Activated B cell treated with CpG ODN at 0.5 μM for 24 hours (primary cell): ENCODE measurements around the gene CD276. TPM values are rescaled to one million over a fixed set of nuclear protein-coding genes. Genes with fewer than 3 reads are reported as not detected.
"Not testable (repeated sequence)": the region's sequence is repeated elsewhere in the genome, so short reads cannot be mapped to it uniquely, and the experiment has no call there.

ENCODE experiments used
- ATAC-seq: fragments of 200-7000 bp; cut with Tn5 transposase; one replicate; pipeline ENCODE4 v1.10.0; 2021; ENCODE audit warnings: low read depth, mild to moderate bottlenecking, moderate library complexity
- CTCF ChIA-PET: fragments of 350-600 bp; sonication (Branson Sonifier 250); formaldehyde crosslinking; loops from one replicate; lab custom pipeline; 2021; ENCODE audit warnings: antibody characterized with exemption; lab: Charles Lee
- POLR2A ChIA-PET: fragments of 350-600 bp; sonication (Branson Sonifier 250); formaldehyde crosslinking; loops from one replicate; lab custom pipeline; 2021; ENCODE audit warnings: antibody characterized with exemption; lab: Charles Lee
- DNase-seq: peaks from one replicate; pipeline ENCODE4 v3.0.0; 2022
- H3K27ac Mint-ChIP-seq: one replicate; pipeline ENCODE4 v1.8.0; 2020; ENCODE audit warnings: mixed read lengths
- H3K27me3 Mint-ChIP-seq: one replicate; pipeline ENCODE4 v1.8.0; 2021; ENCODE audit warnings: mixed read lengths
- H3K36me3 Mint-ChIP-seq: one replicate; pipeline ENCODE4 v1.8.0; 2021; ENCODE audit warnings: low read depth, mixed read lengths
- H3K4me1 Mint-ChIP-seq: one replicate; pipeline ENCODE4 v1.8.0; 2021; ENCODE audit warnings: mixed read lengths
- H3K4me3 Mint-ChIP-seq: one replicate; pipeline ENCODE4 v1.8.0; 2020; ENCODE audit warnings: mild to moderate bottlenecking, mixed read lengths
- H3K9me3 Mint-ChIP-seq: one replicate; pipeline ENCODE4 v1.8.0; 2020; ENCODE audit warnings: mixed read lengths
- intact Hi-C: fragments of 100-400 bp; cut with micrococcal nuclease; formaldehyde crosslinking; loops from one replicate; pipeline ENCODE4 v1.15.1; 2024
- total RNA-seq: library from RNA; stranded (reverse); gene quantifications from 2 replicates; pipeline ENCODE4 v1.2.3, GENCODE V29; 2022
- TF ChIP-seq, protein P1 (sequence below): fragments of 200-600 bp; IDR thresholded peaks from one replicate; pipeline ENCODE4 v1.8.0; 2022; ENCODE audit warnings: antibody characterized with exemption, mild to moderate bottlenecking

The CD276 gene
- total RNA-seq, 1 donor from 2014 or later, result 0.38 TPM

DNA sequence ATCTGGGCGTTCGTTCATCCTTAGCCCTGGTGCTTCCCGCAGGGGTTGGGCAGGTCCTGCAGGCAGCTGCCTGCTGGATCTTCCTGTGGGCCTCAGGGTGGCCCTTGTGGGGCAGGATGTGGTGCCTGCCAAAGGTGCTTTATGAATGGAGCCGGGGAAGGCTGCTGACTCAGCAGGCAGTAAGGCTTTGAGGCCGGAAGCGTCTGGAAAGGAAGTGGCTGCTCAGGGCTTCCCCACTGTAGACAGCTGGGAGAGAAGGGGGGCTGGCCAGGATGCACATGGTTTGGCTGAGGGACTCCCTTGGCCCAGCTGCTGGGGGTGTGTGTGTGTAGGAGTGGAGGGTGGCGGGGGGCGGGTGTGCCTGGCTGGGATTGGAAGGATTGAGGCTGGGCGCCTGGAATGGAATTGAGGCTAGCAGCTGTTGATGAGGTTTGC is 12.9 kb downstream of the CD276 start:
- ATAC-seq (peak; percentile 66), DNase-seq (no peak)
- Mint-ChIP-seq H3K9me3 (no peaks in the 10 kb centered on the region), H3K4me1 (peaks cover 11% of the 10 kb centered on the region), H3K36me3 (no peaks in the 10 kb centered on the region), H3K27ac (no peak overlapping the region), H3K27me3 (peaks cover 38% of the 10 kb centered on the region), H3K4me3 (no peak overlapping the region)
- intact Hi-C loops, result no loop called here
- POLR2A ChIA-PET, result interaction anchor here (0.7 to 1.4 kb wide), 2 partner anchors 61 to 391 kb away, joined by 3 read pairs; no protein-coding TSS in a partner anchor
- CTCF ChIA-PET, result interaction anchor here (1.3 kb wide), 1 partner anchor 61 kb away, joined by 3 read pairs; no protein-coding TSS in a partner anchor
- TF ChIP-seq, protein P1, sequence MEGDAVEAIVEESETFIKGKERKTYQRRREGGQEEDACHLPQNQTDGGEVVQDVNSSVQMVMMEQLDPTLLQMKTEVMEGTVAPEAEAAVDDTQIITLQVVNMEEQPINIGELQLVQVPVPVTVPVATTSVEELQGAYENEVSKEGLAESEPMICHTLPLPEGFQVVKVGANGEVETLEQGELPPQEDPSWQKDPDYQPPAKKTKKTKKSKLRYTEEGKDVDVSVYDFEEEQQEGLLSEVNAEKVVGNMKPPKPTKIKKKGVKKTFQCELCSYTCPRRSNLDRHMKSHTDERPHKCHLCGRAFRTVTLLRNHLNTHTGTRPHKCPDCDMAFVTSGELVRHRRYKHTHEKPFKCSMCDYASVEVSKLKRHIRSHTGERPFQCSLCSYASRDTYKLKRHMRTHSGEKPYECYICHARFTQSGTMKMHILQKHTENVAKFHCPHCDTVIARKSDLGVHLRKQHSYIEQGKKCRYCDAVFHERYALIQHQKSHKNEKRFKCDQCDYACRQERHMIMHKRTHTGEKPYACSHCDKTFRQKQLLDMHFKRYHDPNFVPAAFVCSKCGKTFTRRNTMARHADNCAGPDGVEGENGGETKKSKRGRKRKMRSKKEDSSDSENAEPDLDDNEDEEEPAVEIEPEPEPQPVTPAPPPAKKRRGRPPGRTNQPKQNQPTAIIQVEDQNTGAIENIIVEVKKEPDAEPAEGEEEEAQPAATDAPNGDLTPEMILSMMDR, result no peak

DNA sequence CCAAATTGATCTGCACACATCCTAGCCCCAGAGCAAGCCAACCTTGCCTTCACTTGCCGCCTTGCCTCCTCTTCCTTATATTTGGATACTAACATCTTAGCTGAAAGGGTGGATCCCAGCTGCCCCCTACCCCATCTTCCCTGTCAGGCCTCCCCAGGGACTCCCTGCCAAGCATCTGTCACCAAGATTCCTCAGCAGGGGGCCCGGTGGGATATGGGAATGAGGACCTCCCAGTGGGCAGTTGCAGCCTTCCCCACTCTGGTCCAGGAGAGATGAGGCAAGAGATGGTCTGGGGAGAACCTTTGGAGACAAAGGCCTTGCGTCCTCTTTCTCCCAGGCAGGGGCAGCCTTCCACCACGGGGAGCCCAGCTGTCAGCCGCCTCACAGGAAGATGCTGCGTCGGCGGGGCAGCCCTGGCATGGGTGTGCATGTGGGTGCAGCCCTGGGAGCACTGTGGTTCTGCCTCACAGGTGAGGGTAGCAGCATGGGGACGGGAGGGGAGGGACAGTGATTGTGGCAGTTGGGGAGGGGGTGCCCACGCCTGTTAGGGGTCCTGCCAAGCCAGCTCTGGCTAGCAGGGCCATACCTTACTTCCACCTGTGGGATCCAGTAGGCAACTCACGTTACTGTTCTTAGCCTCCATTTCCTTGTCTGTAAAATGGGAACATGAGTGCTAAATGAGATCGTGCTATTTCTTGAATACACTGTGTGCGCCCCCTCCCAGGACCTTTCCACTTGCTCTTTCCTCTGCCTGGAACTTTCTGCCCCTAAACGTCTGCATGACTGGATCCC is 15.3 kb downstream of the CD276 start:
- ChIA-PET POLR2A (interaction anchor here (1.1 kb wide), 1 partner anchor 87 kb away, joined by 6 read pairs; no protein-coding TSS in a partner anchor), CTCF (interaction anchor here (0.6 to 4.1 kb wide), 14 partner anchors 15 to 1386 kb away, joined by 3 to 42 read pairs (median 4); partner anchors contain the start of gene CD276)
- H3K4me3 Mint-ChIP-seq, result no peak overlapping the region
- no peak for DNase-seq
- no peak for ATAC-seq
- TF ChIP-seq, protein P1, result no peak
- H3K27me3 Mint-ChIP-seq, result peaks cover 28% of the 10 kb centered on the region
- H3K36me3 Mint-ChIP-seq, result no peaks in the 10 kb centered on the region
- intact Hi-C loops, result loop anchor here (1.0 kb wide), 5 partner anchors 22 to 458 kb away; no protein-coding TSS in a partner anchor
- H3K27ac Mint-ChIP-seq, result no peak overlapping the region
- H3K4me1 Mint-ChIP-seq, result peaks cover 11% of the 10 kb centered on the region
- no peaks in the 10 kb centered on the region for H3K9me3 Mint-ChIP-seq

DNA sequence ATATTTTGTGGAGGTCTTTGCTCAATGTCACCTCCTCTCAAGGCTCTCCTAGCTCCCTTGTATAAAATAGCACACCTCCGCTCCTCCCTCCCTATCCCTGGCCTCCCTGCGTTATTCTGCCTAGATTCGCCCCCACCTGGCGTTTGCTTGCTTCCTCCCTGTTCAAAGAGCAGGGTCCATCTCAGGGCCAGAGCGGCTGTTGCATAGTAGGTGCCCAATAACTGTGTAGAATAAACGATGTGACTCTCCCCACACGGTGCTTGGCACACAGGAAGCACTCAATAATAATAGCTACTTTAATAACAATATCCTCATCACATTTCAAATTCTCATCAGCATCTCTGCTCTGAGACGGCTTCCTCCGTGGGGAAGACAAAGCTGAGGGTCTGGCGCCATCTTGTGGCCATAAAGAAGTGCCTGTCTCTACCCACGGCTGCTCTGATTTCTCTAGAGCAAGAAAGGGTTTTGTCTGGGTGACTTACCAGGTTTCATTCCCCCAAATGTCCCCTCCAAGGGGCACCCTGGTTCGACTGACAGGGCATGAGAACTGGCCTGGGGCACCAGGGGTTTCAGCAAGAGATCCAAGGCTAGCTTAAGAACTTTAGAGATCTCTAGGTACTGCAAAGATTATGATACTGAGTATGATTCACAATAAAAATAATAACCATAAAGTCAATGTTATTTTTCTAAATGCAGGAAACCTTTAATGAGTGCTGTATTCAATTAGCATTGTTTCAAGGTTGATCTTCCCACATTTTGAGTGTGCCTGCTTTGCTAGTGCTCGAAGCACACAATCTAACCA is 16.1 kb downstream of the CD276 start:
- POLR2A ChIA-PET, result interaction anchor here (1.1 kb wide), 1 partner anchor 88 kb away, joined by 6 read pairs; no protein-coding TSS in a partner anchor
- H3K9me3 Mint-ChIP-seq, result no peaks in the 10 kb centered on the region

DNA sequence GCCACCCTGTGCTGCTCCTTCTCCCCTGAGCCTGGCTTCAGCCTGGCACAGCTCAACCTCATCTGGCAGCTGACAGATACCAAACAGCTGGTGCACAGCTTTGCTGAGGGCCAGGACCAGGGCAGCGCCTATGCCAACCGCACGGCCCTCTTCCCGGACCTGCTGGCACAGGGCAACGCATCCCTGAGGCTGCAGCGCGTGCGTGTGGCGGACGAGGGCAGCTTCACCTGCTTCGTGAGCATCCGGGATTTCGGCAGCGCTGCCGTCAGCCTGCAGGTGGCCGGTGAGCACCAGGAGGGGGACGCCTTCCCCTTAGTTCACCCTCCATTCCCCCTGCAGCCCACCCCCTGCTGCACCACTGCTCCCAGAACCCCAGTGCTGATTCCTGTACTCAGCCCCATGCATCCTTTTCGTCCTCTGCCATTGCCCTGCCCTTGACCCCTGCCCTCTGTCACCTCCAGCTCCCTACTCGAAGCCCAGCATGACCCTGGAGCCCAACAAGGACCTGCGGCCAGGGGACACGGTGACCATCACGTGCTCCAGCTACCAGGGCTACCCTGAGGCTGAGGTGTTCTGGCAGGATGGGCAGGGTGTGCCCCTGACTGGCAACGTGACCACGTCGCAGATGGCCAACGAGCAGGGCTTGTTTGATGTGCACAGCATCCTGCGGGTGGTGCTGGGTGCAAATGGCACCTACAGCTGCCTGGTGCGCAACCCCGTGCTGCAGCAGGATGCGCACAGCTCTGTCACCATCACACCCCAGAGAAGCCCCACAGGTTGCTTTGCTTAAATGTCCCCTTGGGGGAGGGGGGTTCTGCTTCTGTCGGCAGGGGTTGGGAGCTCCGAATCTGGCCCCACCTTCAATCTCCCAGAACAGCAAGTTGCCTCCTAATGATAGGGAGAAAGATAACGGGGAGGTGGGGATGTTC is 18.4 kb downstream of the CD276 start:
- H3K27ac Mint-ChIP-seq, H3K4me3 Mint-ChIP-seq, intact Hi-C loops, H3K4me1 Mint-ChIP-seq, POLR2A ChIA-PET, ATAC-seq, H3K36me3 Mint-ChIP-seq, DNase-seq, H3K9me3 Mint-ChIP-seq: not testable (repeated sequence)
- H3K27me3 Mint-ChIP-seq, result peaks cover 15% of the 10 kb centered on the region
- CTCF ChIA-PET, result interaction anchor here (4.1 kb wide), 1 partner anchor 26 kb away, joined by 42 read pairs; no protein-coding TSS in a partner anchor

More for the DNA sequence above, 16.1 kb downstream of the CD276 start:
- DNase-seq, result peak; percentile 38
- TF ChIP-seq, protein P1, result no peak
- Mint-ChIP-seq H3K27me3 (peaks cover 28% of the 10 kb centered on the region), H3K27ac (no peak overlapping the region), H3K4me1 (peaks cover 11% of the 10 kb centered on the region), H3K36me3 (no peaks in the 10 kb centered on the region), H3K4me3 (no peak overlapping the region)
- intact Hi-C loops, result loop anchor here (1.0 kb wide), 5 partner anchors 23 to 459 kb away; no protein-coding TSS in a partner anchor
- CTCF ChIA-PET, result interaction anchor here (0.6 to 4.1 kb wide), 13 partner anchors 16 to 463 kb away, joined by 3 to 42 read pairs (median 4); partner anchors contain the start of gene CD276
- peak; percentile 55 for ATAC-seq

DNA sequence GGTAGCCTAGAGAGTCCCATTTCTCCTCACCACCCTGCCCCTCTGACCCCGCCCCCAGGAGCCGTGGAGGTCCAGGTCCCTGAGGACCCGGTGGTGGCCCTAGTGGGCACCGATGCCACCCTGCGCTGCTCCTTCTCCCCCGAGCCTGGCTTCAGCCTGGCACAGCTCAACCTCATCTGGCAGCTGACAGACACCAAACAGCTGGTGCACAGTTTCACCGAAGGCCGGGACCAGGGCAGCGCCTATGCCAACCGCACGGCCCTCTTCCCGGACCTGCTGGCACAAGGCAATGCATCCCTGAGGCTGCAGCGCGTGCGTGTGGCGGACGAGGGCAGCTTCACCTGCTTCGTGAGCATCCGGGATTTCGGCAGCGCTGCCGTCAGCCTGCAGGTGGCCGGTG is 19.4 kb downstream of the CD276 start:
- H3K4me3 Mint-ChIP-seq, intact Hi-C loops: not testable (repeated sequence)

DNA sequence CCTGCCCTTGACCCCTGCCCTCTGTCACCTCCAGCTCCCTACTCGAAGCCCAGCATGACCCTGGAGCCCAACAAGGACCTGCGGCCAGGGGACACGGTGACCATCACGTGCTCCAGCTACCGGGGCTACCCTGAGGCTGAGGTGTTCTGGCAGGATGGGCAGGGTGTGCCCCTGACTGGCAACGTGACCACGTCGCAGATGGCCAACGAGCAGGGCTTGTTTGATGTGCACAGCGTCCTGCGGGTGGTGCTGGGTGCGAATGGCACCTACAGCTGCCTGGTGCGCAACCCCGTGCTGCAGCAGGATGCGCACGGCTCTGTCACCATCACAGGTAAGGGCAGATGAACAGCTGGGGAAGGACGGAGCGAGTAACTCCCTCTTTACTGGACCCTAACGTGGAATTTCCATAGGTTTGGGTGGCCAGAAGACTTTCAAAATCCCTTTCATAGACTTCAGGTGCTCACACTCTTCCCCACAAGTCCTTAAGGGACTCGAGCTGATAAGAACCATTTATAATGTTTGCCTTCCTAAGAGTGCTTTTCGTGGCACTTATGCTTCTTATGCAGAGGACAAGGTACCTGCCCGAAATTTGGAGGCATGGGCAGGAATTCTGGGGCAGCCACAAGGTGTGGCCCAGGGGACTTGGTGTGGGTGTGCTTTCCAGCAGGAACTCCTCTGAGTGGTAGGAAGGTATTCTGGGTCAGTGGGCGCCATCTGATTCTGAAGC is 20.1 kb downstream of the CD276 start:
- H3K4me1 Mint-ChIP-seq, H3K36me3 Mint-ChIP-seq, POLR2A ChIA-PET, intact Hi-C loops, H3K27me3 Mint-ChIP-seq, H3K9me3 Mint-ChIP-seq, H3K27ac Mint-ChIP-seq, ATAC-seq, H3K4me3 Mint-ChIP-seq, DNase-seq: not testable (repeated sequence)
- CTCF ChIA-PET, result interaction anchor here (0.8 to 4.2 kb wide), 11 partner anchors 11 to 463 kb away, joined by 3 to 22 read pairs (median 5); no protein-coding TSS in a partner anchor

More for the DNA sequence above, 19.4 kb downstream of the CD276 start:
- H3K36me3 Mint-ChIP-seq, POLR2A ChIA-PET, H3K9me3 Mint-ChIP-seq, DNase-seq, H3K27ac Mint-ChIP-seq, ATAC-seq, H3K4me1 Mint-ChIP-seq: not testable (repeated sequence)
- H3K27me3 Mint-ChIP-seq, result peaks cover 15% of the 10 kb centered on the region
- CTCF ChIA-PET, result interaction anchor here (1.1 to 4.2 kb wide), 5 partner anchors 20 to 143 kb away, joined by 3 to 22 read pairs (median 3); no protein-coding TSS in a partner anchor
